Measurements from ENCODE around the gene ELFN2. TPM values are rescaled to one million over a fixed set of nuclear protein-coding genes. Genes with fewer than 3 reads are reported as not detected.

Gene ELFN2
- polyA plus RNA-seq, 3 donors = 0.01 TPM; not detected in 2

- H3K36me3 Mint-ChIP-seq = peaks cover 11% of the 10 kb centered on the region in 2 donors
- Histone ChIP-seq H3K9ac (ENCODE audit: insufficient read depth, low read length, poor library complexity, severe bottlenecking) (no peak overlapping the region), H3K4me3 (replicated peaks in 1 of 3; ENCODE audit: low read depth in 2 of 3, low read length in 3 of 3) (no peak overlapping the region), H3K4me1 (ENCODE audit: control insufficient read depth in 1 of 2, insufficient read depth in 2 of 2, low read length in 2 of 2) (peaks cover 37 to 46% of the 10 kb centered on the region in 2 donors), H3K36me3 (replicated peaks in 1 of 2; ENCODE audit: control insufficient read depth in 1 of 2, insufficient read depth in 2 of 2, low read length in 2 of 2) (no peaks in the 10 kb centered on the region), H2AFZ (ENCODE audit: insufficient read depth, low read depth, low read length, poor library complexity, severe bottlenecking) (no peak overlapping the region), H3K27me3 (ENCODE audit: control insufficient read depth in 2 of 2, insufficient read depth in 2 of 2, low read length in 2 of 2) (peaks cover 16 to 65% of the 10 kb centered on the region in 2 donors), H3K79me2 (ENCODE audit: insufficient read depth, low read length) (no peaks in the 10 kb centered on the region), H4K20me1 (ENCODE audit: insufficient read depth, low read length) (no peaks in the 10 kb centered on the region), H3K4me2 (replicated peaks; ENCODE audit: extremely low read depth, low read length, poor library complexity, severe bottlenecking) (no peak overlapping the region), H3K27ac (ENCODE audit: low read depth in 1 of 2, low read length in 2 of 2) (no peak overlapping the region), H3K9me3 (replicated peaks in 1 of 2; ENCODE audit: control insufficient read depth in 1 of 2, insufficient read depth in 1 of 2, low read length in 2 of 2) (peaks cover 0 to 8% of the 10 kb centered on the region in 2 donors)
- H3K27me3 Mint-ChIP-seq (ENCODE audit: low read depth in 3 of 3) = peaks cover 58 to 94% (median 79%) of the 10 kb centered on the region in 3 donors
- DNase-seq = no peak
- peaks cover 0 to 14% (median 8%) of the 10 kb centered on the region in 7 donors for H3K9me3 Mint-ChIP-seq
- 89% methylated on average over 7 of the region's 8 CpGs for WGBS (ENCODE audit: insufficient coverage)
- H3K4me3 Mint-ChIP-seq = peak overlapping the region in 1 of 2 donors; percentile 48
- H3K4me1 Mint-ChIP-seq = peaks cover 40% of the 10 kb centered on the region
- TF ChIP-seq, protein P1, sequence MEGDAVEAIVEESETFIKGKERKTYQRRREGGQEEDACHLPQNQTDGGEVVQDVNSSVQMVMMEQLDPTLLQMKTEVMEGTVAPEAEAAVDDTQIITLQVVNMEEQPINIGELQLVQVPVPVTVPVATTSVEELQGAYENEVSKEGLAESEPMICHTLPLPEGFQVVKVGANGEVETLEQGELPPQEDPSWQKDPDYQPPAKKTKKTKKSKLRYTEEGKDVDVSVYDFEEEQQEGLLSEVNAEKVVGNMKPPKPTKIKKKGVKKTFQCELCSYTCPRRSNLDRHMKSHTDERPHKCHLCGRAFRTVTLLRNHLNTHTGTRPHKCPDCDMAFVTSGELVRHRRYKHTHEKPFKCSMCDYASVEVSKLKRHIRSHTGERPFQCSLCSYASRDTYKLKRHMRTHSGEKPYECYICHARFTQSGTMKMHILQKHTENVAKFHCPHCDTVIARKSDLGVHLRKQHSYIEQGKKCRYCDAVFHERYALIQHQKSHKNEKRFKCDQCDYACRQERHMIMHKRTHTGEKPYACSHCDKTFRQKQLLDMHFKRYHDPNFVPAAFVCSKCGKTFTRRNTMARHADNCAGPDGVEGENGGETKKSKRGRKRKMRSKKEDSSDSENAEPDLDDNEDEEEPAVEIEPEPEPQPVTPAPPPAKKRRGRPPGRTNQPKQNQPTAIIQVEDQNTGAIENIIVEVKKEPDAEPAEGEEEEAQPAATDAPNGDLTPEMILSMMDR (IDR thresholded peaks at IDR 0.05) = no peak
- intact Hi-C loops (cut with micrococcal nuclease) = no loop called here
- H3K27ac Mint-ChIP-seq = no peak overlapping the region
Measured at GRCh38 chr22:37415210-37415609, 12.1 kb downstream of the ELFN2 start.

- Histone ChIP-seq H3K27me3 (ENCODE audit: control insufficient read depth in 2 of 2, insufficient read depth in 2 of 2, low read length in 2 of 2) (peaks cover 12 to 57% of the 10 kb centered on the region in 2 donors), H3K27ac (ENCODE audit: low read depth in 1 of 2, low read length in 2 of 2) (no peak overlapping the region), H3K9ac (ENCODE audit: insufficient read depth, low read length, poor library complexity, severe bottlenecking) (no peak overlapping the region), H4K20me1 (ENCODE audit: insufficient read depth, low read length) (no peaks in the 10 kb centered on the region), H2AFZ (ENCODE audit: insufficient read depth, low read depth, low read length, poor library complexity, severe bottlenecking) (no peak overlapping the region), H3K4me3 (replicated peaks in 1 of 3; ENCODE audit: low read depth in 2 of 3, low read length in 3 of 3) (no peak overlapping the region), H3K36me3 (replicated peaks in 1 of 2; ENCODE audit: control insufficient read depth in 1 of 2, insufficient read depth in 2 of 2, low read length in 2 of 2) (no peaks in the 10 kb centered on the region), H3K79me2 (ENCODE audit: insufficient read depth, low read length) (no peaks in the 10 kb centered on the region), H3K4me2 (replicated peaks; ENCODE audit: extremely low read depth, low read length, poor library complexity, severe bottlenecking) (no peak overlapping the region), H3K9me3 (replicated peaks in 1 of 2; ENCODE audit: control insufficient read depth in 1 of 2, insufficient read depth in 1 of 2, low read length in 2 of 2) (peaks cover 0 to 6% of the 10 kb centered on the region in 2 donors), H3K4me1 (ENCODE audit: control insufficient read depth in 1 of 2, insufficient read depth in 2 of 2, low read length in 2 of 2) (peaks cover 38 to 46% of the 10 kb centered on the region in 2 donors)
- TF ChIP-seq, protein P1 (IDR thresholded peaks at IDR 0.05) = no peak
- peaks cover 7 to 8% of the 10 kb centered on the region in 2 donors for H3K36me3 Mint-ChIP-seq
- H3K27ac Mint-ChIP-seq = no peak overlapping the region
- WGBS (ENCODE audit: insufficient coverage) = 94% methylated on average over 2 of the region's 2 CpGs
- peaks cover 50 to 88% (median 71%) of the 10 kb centered on the region in 3 donors for H3K27me3 Mint-ChIP-seq (ENCODE audit: low read depth in 3 of 3)
- DNase-seq = no peak
- H3K4me1 Mint-ChIP-seq = peaks cover 42% of the 10 kb centered on the region
- H3K9me3 Mint-ChIP-seq = peaks cover 0 to 10% (median 4%) of the 10 kb centered on the region in 7 donors
- peak overlapping the region in 1 of 2 donors; percentile 60 for H3K4me3 Mint-ChIP-seq
- intact Hi-C loops (cut with micrococcal nuclease) = no loop called here
Measured at GRCh38 chr22:37414288-37414687, 13.0 kb downstream of the ELFN2 start.
